Measurements from ENCODE around the gene GGCT. TPM values are rescaled to one million over a fixed set of nuclear protein-coding genes. Genes with fewer than 3 reads are reported as not detected.

Gene GGCT
- total and polyA plus RNA-seq, 2 donors from 2014 or later: 23.8 to 70.1 TPM

DNA sequence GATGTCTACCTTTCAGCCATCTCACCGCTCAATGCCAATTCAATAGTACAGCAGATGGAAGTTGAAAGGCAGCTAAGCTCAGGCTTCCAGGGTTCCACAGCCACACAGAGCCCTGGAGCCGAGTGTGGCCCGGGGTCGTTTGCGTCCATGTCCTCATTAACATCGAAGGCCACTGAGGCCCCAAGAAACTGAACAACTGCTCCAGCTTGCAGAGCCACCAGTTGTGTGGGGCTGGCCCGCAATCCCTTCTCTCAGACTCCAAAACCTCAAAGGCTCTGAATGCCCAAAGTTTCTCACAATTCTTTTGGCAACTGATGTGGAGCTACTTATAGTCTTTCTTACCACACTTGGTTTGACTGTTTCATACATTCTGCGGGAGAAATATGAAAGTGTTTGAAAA lies 57.2 kb downstream of the GGCT start:
- H3K4me3 ChIP-seq (ENCODE audit: low read length in 3 of 3): no peak overlapping the region
- peaks cover 0 to 2% (median 0%) of the 10 kb centered on the region in 3 donors for H3K4me1 ChIP-seq (ENCODE audit: control insufficient read depth in 2 of 3, insufficient read depth in 2 of 3, low read depth in 1 of 3, low read length in 3 of 3)
- H3K9me3 ChIP-seq (ENCODE audit: control insufficient read depth in 2 of 3, insufficient read depth in 1 of 3, low read length in 3 of 3): no peaks in the 10 kb centered on the region
- H3K36me3 ChIP-seq (ENCODE audit: control insufficient read depth in 2 of 3, insufficient read depth in 3 of 3, low read length in 3 of 3): peaks cover 0 to 2% (median 0%) of the 10 kb centered on the region in 3 donors
- intact Hi-C loops (cut with DNase I): no loop called here
- no peak for FAIRE-seq
- no peak for DNase-seq
- H3K9ac ChIP-seq (ENCODE audit: low read length in 3 of 3): no peak overlapping the region
- TF ChIP-seq, protein P1, sequence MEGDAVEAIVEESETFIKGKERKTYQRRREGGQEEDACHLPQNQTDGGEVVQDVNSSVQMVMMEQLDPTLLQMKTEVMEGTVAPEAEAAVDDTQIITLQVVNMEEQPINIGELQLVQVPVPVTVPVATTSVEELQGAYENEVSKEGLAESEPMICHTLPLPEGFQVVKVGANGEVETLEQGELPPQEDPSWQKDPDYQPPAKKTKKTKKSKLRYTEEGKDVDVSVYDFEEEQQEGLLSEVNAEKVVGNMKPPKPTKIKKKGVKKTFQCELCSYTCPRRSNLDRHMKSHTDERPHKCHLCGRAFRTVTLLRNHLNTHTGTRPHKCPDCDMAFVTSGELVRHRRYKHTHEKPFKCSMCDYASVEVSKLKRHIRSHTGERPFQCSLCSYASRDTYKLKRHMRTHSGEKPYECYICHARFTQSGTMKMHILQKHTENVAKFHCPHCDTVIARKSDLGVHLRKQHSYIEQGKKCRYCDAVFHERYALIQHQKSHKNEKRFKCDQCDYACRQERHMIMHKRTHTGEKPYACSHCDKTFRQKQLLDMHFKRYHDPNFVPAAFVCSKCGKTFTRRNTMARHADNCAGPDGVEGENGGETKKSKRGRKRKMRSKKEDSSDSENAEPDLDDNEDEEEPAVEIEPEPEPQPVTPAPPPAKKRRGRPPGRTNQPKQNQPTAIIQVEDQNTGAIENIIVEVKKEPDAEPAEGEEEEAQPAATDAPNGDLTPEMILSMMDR (IDR thresholded peaks at IDR 0.05; ENCODE audit: borderline replicate concordance, extremely low read depth, insufficient read depth): no peak
- no peak overlapping the region for H3K27ac ChIP-seq (ENCODE audit: low read depth in 2 of 2, low read length in 2 of 2)
- no peaks in the 10 kb centered on the region for H3K27me3 ChIP-seq (ENCODE audit: control insufficient read depth, insufficient read depth, low read length)

Other genes starting within 250 kb of the GGCT start
- gene ZNRF2, start 220.2 kb downstream of the GGCT start, total RNA-seq: 32.2 TPM
- gene ZNRF2, start 220.2 kb downstream of the GGCT start, polyA plus RNA-seq (ENCODE audit: insufficient read depth, low read depth, low replicate concordance): 16.2 TPM
- 15.6 TPM for gene NOD1, start 26.0 kb downstream of the GGCT start, total RNA-seq
- 3.8 TPM for gene NOD1, start 26.0 kb downstream of the GGCT start, polyA plus RNA-seq (ENCODE audit: insufficient read depth, low read depth, low replicate concordance)
- 104 TPM for gene GARS1, start 90.0 kb upstream of the GGCT start, total RNA-seq
- 84.3 TPM for gene GARS1, start 90.0 kb upstream of the GGCT start, polyA plus RNA-seq (ENCODE audit: insufficient read depth, low read depth, low replicate concordance)
- not detected for gene CRHR2, start 177.6 kb upstream of the GGCT start, total RNA-seq
- gene CRHR2, start 177.6 kb upstream of the GGCT start, polyA plus RNA-seq (ENCODE audit: insufficient read depth, low read depth, low replicate concordance): not detected
- gene INMT, start 247.3 kb upstream of the GGCT start, total RNA-seq: 44.8 TPM
- gene INMT, start 247.3 kb upstream of the GGCT start, polyA plus RNA-seq (ENCODE audit: insufficient read depth, low read depth, low replicate concordance): 34.5 TPM